Activated CD8-positive, alpha-beta memory T cell treated with anti-CD3 and anti-CD28 coated beads for 48 hours (primary cell): ENCODE results near the gene FBXL14.
A peak's percentile ranks its signal among the peaks of the same experiment; 100 is the strongest.

ENCODE experiments used
- DNase-seq, 3 experiments: peaks; one replicate each; pipeline ENCODE4 v3.0.0-alpha.2; 2020; ENCODE audit warnings: low read depth in 2 of 3, low spot score in 2 of 3

Gene FBXL14

GRCh38 chr12:1595026-1595561 is 713 bp upstream of the FBXL14 start:
- no peak for DNase-seq

- DNase-seq, result no peak
Observed at GRCh38 chr12:1594006-1594260, 448 bp downstream of the FBXL14 start.

GRCh38 chr12:1593174-1594005 is 991 bp downstream of the FBXL14 start:
- DNase-seq, result peak in 2 of 3 experiments; percentile 22

- DNase-seq, result peak in 2 of 3 experiments; percentile 37 to 40
Observed at GRCh38 chr12:1592444-1593173, 1.8 kb downstream of the FBXL14 start.

GRCh38 chr12:1591543-1591942 is 2.8 kb downstream of the FBXL14 start:
- no peak for DNase-seq

- DNase-seq, result no peak
Observed at GRCh38 chr12:1591034-1591433, 3.3 kb downstream of the FBXL14 start.

GRCh38 chr12:1590221-1590979 is 4.0 kb downstream of the FBXL14 start:
- no peak for DNase-seq

GRCh38 chr12:1588575-1588947 is 5.8 kb downstream of the FBXL14 start:
- no peak for DNase-seq

GRCh38 chr12:1587927-1588574 is 6.3 kb downstream of the FBXL14 start:
- DNase-seq, result no peak

- DNase-seq, result no peak
Observed at GRCh38 chr12:1584326-1584725, 10.1 kb downstream of the FBXL14 start.

- peak in 1 of 3 experiments; percentile 30 for DNase-seq
Observed at GRCh38 chr12:1583421-1584078, 10.8 kb downstream of the FBXL14 start.

GRCh38 chr12:1582709-1583050 is 11.7 kb downstream of the FBXL14 start:
- no peak for DNase-seq

- DNase-seq, result no peak
Observed at GRCh38 chr12:1581973-1582708, 12.2 kb downstream of the FBXL14 start.

GRCh38 chr12:1580526-1580925 is 13.9 kb downstream of the FBXL14 start:
- no peak for DNase-seq

GRCh38 chr12:1579651-1580435 is 14.5 kb downstream of the FBXL14 start:
- DNase-seq, result no peak

GRCh38 chr12:1576410-1577241 is 17.8 kb downstream of the FBXL14 start:
- no peak for DNase-seq

GRCh38 chr12:1575408-1576401 is 18.7 kb downstream of the FBXL14 start:
- no peak for DNase-seq
